ENCODE data around the gene LCLAT1.

- no peak for TF ChIP-seq CTCF (IDR thresholded peaks at IDR 0.05)
- no peak for TF ChIP-seq POLR2A (IDR thresholded peaks at IDR 0.05)
- no peak for TF ChIP-seq POLR2AphosphoS5 (IDR thresholded peaks at IDR 0.05)
Observed at GRCh38 chr2:30519796-30520195, 72.8 kb downstream of the LCLAT1 start.

All from prostate gland (tissue), 2 donors.